Endothelial cell of umbilical vein (primary cell): ENCODE results near the gene ABCC2. TPM values are rescaled to one million over a fixed set of nuclear protein-coding genes. Genes with fewer than 3 reads are reported as not detected.

ENCODE experiments used
- BruUV-seq: library from RNA; stranded (reverse); fragments of 400-500 nt; replicated peaks from 2 replicates; lab custom pipeline; 2021; lab: Mats Ljungman, UMichigan
- CTCF ChIA-PET: fragments of 300-600, 350-600 bp; sonication (Branson Sonifier 250); formaldehyde crosslinking; loops from one replicate; lab custom pipeline; 2021; ENCODE audit warnings: antibody characterized with exemption, inconsistent platforms; lab: Charles Lee
- POLR2A ChIA-PET: fragments of 300-600, 350-600 bp; sonication (Branson Sonifier 250); formaldehyde crosslinking; loops from one replicate; lab custom pipeline; 2021; ENCODE audit warnings: antibody characterized with exemption, inconsistent platforms; lab: Charles Lee
- DNase-seq: peaks from one replicate; pipeline ENCODE4 v3.0.0-alpha.2; 2011; ENCODE audit warnings: low read depth, low spot score
- FAIRE-seq: peaks from 2 replicates; lab custom pipeline; 2011; peaks lifted over from hg19 to GRCh38; lab: Jason Lieb, UNC
- H2AFZ ChIP-seq: 2 replicates; pipeline ENCODE4 v1.6.0; 2012; ENCODE audit warnings: low read depth, low read length, control low read depth, inconsistent platforms
- H3K27ac ChIP-seq: 2 replicates; pipeline ENCODE4 v1.5.1; 2011; ENCODE audit warnings: low read depth, mild to moderate bottlenecking, control low read depth, low read length, moderate library complexity; ENCODE audit not compliant: insufficient read depth
- H3K27me3 ChIP-seq, 2 experiments: 2 replicates each; pipeline versions ENCODE4 v1.6.0 to v1.6.1; 2011; ENCODE audit warnings: low read length in 2 of 2, mixed read lengths in 1 of 2; ENCODE audit not compliant: control insufficient read depth in 2 of 2, insufficient read depth in 2 of 2
- H3K36me3 ChIP-seq, 2 experiments: 2 replicates in 1 of 2; 3 replicates in 1 of 2; pipeline ENCODE4 v1.5.1; 2011; ENCODE audit warnings: low read length in 2 of 2, mild to moderate bottlenecking in 1 of 2, moderate library complexity in 1 of 2; ENCODE audit not compliant: control insufficient read depth in 2 of 2, insufficient read depth in 2 of 2; ENCODE audit errors: extremely low read depth in 1 of 2
- H3K4me1 ChIP-seq: 3 replicates; pipeline ENCODE4 v1.5.1; 2011; ENCODE audit warnings: mild to moderate bottlenecking, low read length; ENCODE audit not compliant: control insufficient read depth, insufficient read depth; ENCODE audit errors: extremely low read depth
- H3K4me2 ChIP-seq: 2 replicates; pipeline ENCODE4 v1.6.1; 2011; ENCODE audit warnings: low read length, control low read depth, mixed read lengths; ENCODE audit not compliant: insufficient read depth
- H3K4me3 ChIP-seq, 3 experiments: fragments of 200-600 bp in 1 of 3; sonication (generic), shearing (Covaris generic) in 1 of 3; replicated peaks in 1 of 3; 2 replicates each; pipeline ENCODE4 v1.5.1; 2011 to 2016; ENCODE audit warnings: control low read depth in 3 of 3, low read length in 3 of 3, mild to moderate bottlenecking in 2 of 3, inconsistent platforms in 1 of 3, low read depth in 1 of 3, moderate library complexity in 1 of 3; ENCODE audit not compliant: insufficient read depth in 1 of 3
- H3K79me2 ChIP-seq: 2 replicates; pipeline ENCODE4 v1.6.0; 2012; ENCODE audit warnings: low read length, inconsistent platforms; ENCODE audit not compliant: control insufficient read depth, insufficient read depth
- H3K9ac ChIP-seq: replicated peaks from 2 replicates; pipeline ENCODE3; 2011; ENCODE audit warnings: low read length, control low read depth; ENCODE audit not compliant: insufficient read depth; ENCODE audit errors: extremely low read depth
- H3K9me1 ChIP-seq: replicated peaks from 3 replicates; pipeline ENCODE4 v1.6.0; 2011; ENCODE audit warnings: mild to moderate bottlenecking, low read length; ENCODE audit not compliant: control insufficient read depth, insufficient read depth; ENCODE audit errors: extremely low read depth
- H3K9me3 ChIP-seq: replicated peaks from 2 replicates; pipeline ENCODE4 v1.5.1; 2012; ENCODE audit warnings: low read length, inconsistent platforms; ENCODE audit not compliant: control insufficient read depth, insufficient read depth
- H4K20me1 ChIP-seq: replicated peaks from 2 replicates; pipeline ENCODE3; 2011; ENCODE audit warnings: mild to moderate bottlenecking, low read length; ENCODE audit not compliant: control insufficient read depth, insufficient read depth; ENCODE audit errors: extremely low read depth
- EZH2 ChIP-seq: IDR thresholded peaks from 2 replicates; pipeline ENCODE4 v1.6.1; 2012; ENCODE audit warnings: borderline replicate concordance, low read depth, mild to moderate bottlenecking, moderate library complexity, low read length, inconsistent platforms; ENCODE audit not compliant: severe bottlenecking
- FOS ChIP-seq: IDR thresholded peaks from 2 replicates; pipeline ENCODE4 v1.6.1; 2011; ENCODE audit warnings: mild to moderate bottlenecking, low read length, moderate library complexity, borderline replicate concordance; ENCODE audit not compliant: insufficient read depth
- GATA2 ChIP-seq: IDR thresholded peaks from 2 replicates; pipeline ENCODE4 v1.7.0; 2011; ENCODE audit warnings: low read depth, mild to moderate bottlenecking, moderate library complexity, mixed read lengths, low read length; ENCODE audit not compliant: insufficient read length, insufficient read depth
- JUN ChIP-seq: IDR thresholded peaks from 2 replicates; pipeline ENCODE4 v1.6.1; 2011; ENCODE audit warnings: borderline replicate concordance, low read depth; ENCODE audit not compliant: insufficient read length, insufficient read depth
- MAX ChIP-seq: IDR thresholded peaks from 2 replicates; pipeline ENCODE4 v1.6.1; 2011; ENCODE audit not compliant: insufficient read depth, insufficient read length
- MYC ChIP-seq: IDR thresholded peaks from one replicate; pipeline ENCODE4 v1.6.1; 2011; ENCODE audit warnings: mild to moderate bottlenecking, low read depth, low read length
- POLR2A ChIP-seq: IDR thresholded peaks from 2 replicates; pipeline ENCODE4 v1.6.1; 2012; ENCODE audit warnings: low read depth, mild to moderate bottlenecking, control low read depth, low read length
- dilution Hi-C: fragments of 300-500 bp; cut with MboI; formaldehyde crosslinking; loops from one replicate; pipeline ENCODE4 v1.15.0; 2019; ENCODE audit warnings: low sequenced_read_pairs; ENCODE audit not compliant: extremely low pct_ligation_motif_present
- intact Hi-C: fragments of 100-400 bp; cut with micrococcal nuclease; formaldehyde crosslinking; loops from one replicate; pipeline ENCODE4 v1.10.0; 2022
- polyA plus RNA-seq, 4 experiments: library from polyadenylated mRNA; depleted of rRNA in 3 of 4; stranded (reverse) in 3 of 4; unstranded in 1 of 4; fragments of >200 nt; gene quantifications; 2 replicates each; pipeline versions ENCODE4 v1.2.1 to v1.2.3, GENCODE V29; 2011 to 2012; ENCODE audit warnings: missing spikeins in 1 of 4
- total RNA-seq: library from RNA; stranded (reverse); gene quantifications from 2 replicates; pipeline ENCODE4 v1.2.3, GENCODE V29; 2021

The ABCC2 gene
- total and polyA plus RNA-seq, 2 donors (not counting 3 experiments of a cell fraction or from before 2014, with no cell fraction given), result 1.5 to 3.3 TPM

- CTCF ChIA-PET, result no interaction called here
- intact Hi-C loops (no loop called here), dilution Hi-C loops (loop anchor here (10.0 kb wide), 1 partner anchor 54 kb away; no protein-coding TSS in a partner anchor)
- no peak overlapping the region for H3K27ac ChIP-seq
- H3K27me3 ChIP-seq, result no peaks in the 10 kb centered on the region
- no peak for FAIRE-seq
- H4K20me1 ChIP-seq, result no peaks in the 10 kb centered on the region
- no peaks in the 10 kb centered on the region for H3K4me1 ChIP-seq
- no peak for TF ChIP-seq GATA2
- TF ChIP-seq MAX, result no peak
- TF ChIP-seq MYC, result no peak
- TF ChIP-seq POLR2A, result no peak
- no peak for TF ChIP-seq EZH2
- no peak overlapping the region for H3K4me3 ChIP-seq
- no peaks in the 10 kb centered on the region for H3K9me3 ChIP-seq
- no peaks in the 10 kb centered on the region for H3K9me1 ChIP-seq
- no peak overlapping the region for H3K4me2 ChIP-seq
- no peak for DNase-seq
- POLR2A ChIA-PET, result no interaction called here
- peaks cover 1% of the 10 kb centered on the region for H3K79me2 ChIP-seq
- H2AFZ ChIP-seq, result no peak overlapping the region
- BruUV-seq, result no TSS peak
- H3K36me3 ChIP-seq, result peaks cover 9 to 14% of the 10 kb centered on the region in 2 experiments
- no peak overlapping the region for H3K9ac ChIP-seq
Observed at GRCh38 chr10:99750641-99751040, 31.8 kb upstream of the ABCC2 start.

GRCh38 chr10:99754670-99755069 is 27.8 kb upstream of the ABCC2 start:
- TF ChIP-seq FOS (peak; percentile 58), JUN (no peak)
- Histone ChIP-seq H3K27me3 (no peaks in the 10 kb centered on the region), H3K79me2 (no peaks in the 10 kb centered on the region), H3K36me3 (peaks cover 8 to 11% of the 10 kb centered on the region in 2 experiments), H3K4me2 (no peak overlapping the region), H4K20me1 (no peaks in the 10 kb centered on the region), H2AFZ (no peak overlapping the region), H3K4me3 (no peak overlapping the region), H3K9ac (no peak overlapping the region), H3K9me1 (no peaks in the 10 kb centered on the region), H3K9me3 (no peaks in the 10 kb centered on the region), H3K4me1 (no peaks in the 10 kb centered on the region), H3K27ac (no peak overlapping the region)
- intact Hi-C loops (no loop called here), dilution Hi-C loops (loop anchor here (10.0 kb wide), 1 partner anchor 50 kb away; no protein-coding TSS in a partner anchor)
- FAIRE-seq (no peak), DNase-seq (peak; percentile 14)
- no TSS peak for BruUV-seq
- POLR2A ChIA-PET, result no interaction called here
- CTCF ChIA-PET, result interaction anchor here (1.0 kb wide), 2 partner anchors 38 to 91 kb away, joined by 3 to 5 read pairs; no protein-coding TSS in a partner anchor
